Gastrocnemius medialis (tissue), 4 donors: Measurements from ENCODE around the gene SPIRE1.

Experiments used
- CTCF ChIP-seq, 5 experiments: fragments of 450-650 bp in 3 of 5; fragments of 200-600 bp in 2 of 5; sonication (generic) in 2 of 5; IDR thresholded peaks in 4 of 5; conservative IDR thresholded peaks in 1 of 5; 1 replicate in 4 of 5; 2 replicates in 1 of 5; pipeline ENCODE4 v1.5.1; 2016 to 2019; ENCODE audit warnings: antibody characterized with exemption in 5 of 5, mild to moderate bottlenecking in 3 of 5, moderate library complexity in 3 of 5
- POLR2A ChIP-seq, 2 donors: fragments of 450-650 bp; IDR thresholded peaks; one replicate each; pipeline ENCODE4 v1.6.1; 2017; ENCODE audit warnings: antibody characterized with exemption in 2 of 2, mild to moderate bottlenecking in 2 of 2, moderate library complexity in 2 of 2

DNA sequence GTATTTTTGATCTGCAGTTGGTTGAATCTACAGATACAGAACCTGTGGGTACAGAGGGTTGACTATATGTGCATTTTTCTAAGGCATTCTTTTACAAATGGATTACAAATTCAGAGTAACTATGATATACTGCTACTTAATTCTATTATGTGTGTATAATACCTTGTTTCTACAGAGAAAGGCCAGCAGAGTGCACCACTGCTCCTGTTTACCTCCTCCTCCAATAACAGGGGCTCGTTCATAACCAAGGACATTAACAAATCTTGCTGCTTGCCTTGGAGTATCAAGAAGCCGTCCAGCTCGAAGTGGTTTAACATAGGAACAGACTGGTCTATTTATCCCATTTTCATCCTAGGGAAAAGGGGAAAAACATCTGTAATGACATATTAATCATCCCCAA, 28.2 kb upstream of the SPIRE1 start:
- TF ChIP-seq CTCF (IDR thresholded peaks at IDR 0.05 in 4 of 5, conservative IDR thresholded peaks at IDR 0.05 in 1 of 5) (no peak), POLR2A (IDR thresholded peaks at IDR 0.05) (no peak)
